ENCODE measurements around the gene PTGR3.
"Not testable (repeated sequence)": the region's sequence is repeated elsewhere in the genome, so short reads cannot be mapped to it uniquely, and the experiment has no call there.

Gene PTGR3

GRCh38 chr18:75204732-75205513 lies 4.0 kb downstream of the PTGR3 start:
- H3K4me1 Mint-ChIP-seq: peaks cover 43% of the 10 kb centered on the region
- no peak for ATAC-seq

DNA sequence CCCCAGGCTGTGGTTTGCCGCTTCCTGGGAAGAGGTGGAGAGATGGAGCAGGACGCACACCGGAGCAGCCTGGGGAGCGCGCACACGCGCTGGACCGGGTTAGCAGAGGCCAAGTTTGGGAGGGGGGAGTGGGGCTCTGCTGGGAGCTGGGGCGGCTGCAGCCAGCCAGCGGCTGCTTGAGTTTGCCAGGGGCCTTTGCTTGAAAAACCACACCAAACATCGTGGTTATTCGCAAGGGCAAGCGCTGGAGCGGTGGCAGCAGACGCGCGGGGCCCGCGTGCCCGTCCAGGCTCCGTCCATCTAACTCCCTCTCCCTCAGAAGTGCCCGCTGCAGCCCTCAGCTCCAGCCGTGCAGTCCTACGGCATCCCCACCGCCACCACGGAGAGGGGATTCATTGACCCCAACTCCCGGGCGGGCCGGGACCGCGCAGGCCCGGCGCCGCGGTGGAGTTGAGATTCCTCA lies 4.6 kb downstream of the PTGR3 start:
- Mint-ChIP-seq H3K9me3 (no peaks in the 10 kb centered on the region), H3K27ac (no peak overlapping the region), H3K4me1 (peaks cover 43% of the 10 kb centered on the region), H3K36me3 (peaks cover 45% of the 10 kb centered on the region), H3K4me3 (peak overlapping the region; percentile 100)
- ATAC-seq (no peak), DNase-seq (ENCODE audit: low spot score in 2 of 2) (no peak)

More at GRCh38 chr18:75204732-75205513, 4.0 kb downstream of the PTGR3 start:
- Mint-ChIP-seq H3K36me3 (peaks cover 50% of the 10 kb centered on the region), H3K4me3 (peak overlapping the region; percentile 100), H3K27ac (no peak overlapping the region), H3K9me3 (no peaks in the 10 kb centered on the region)
- peak in 1 of 2 donors; percentile 25 for DNase-seq (ENCODE audit: low spot score in 2 of 2)

GRCh38 chr18:75203416-75204268 lies 5.3 kb downstream of the PTGR3 start:
- peaks cover 41% of the 10 kb centered on the region for H3K36me3 Mint-ChIP-seq
- no peaks in the 10 kb centered on the region for H3K9me3 Mint-ChIP-seq
- H3K27ac Mint-ChIP-seq: no peak overlapping the region
- peaks cover 43% of the 10 kb centered on the region for H3K4me1 Mint-ChIP-seq
- peak overlapping the region; percentile 100 for H3K4me3 Mint-ChIP-seq
- no peak for ATAC-seq
- DNase-seq (ENCODE audit: low spot score in 2 of 2): no peak

DNA sequence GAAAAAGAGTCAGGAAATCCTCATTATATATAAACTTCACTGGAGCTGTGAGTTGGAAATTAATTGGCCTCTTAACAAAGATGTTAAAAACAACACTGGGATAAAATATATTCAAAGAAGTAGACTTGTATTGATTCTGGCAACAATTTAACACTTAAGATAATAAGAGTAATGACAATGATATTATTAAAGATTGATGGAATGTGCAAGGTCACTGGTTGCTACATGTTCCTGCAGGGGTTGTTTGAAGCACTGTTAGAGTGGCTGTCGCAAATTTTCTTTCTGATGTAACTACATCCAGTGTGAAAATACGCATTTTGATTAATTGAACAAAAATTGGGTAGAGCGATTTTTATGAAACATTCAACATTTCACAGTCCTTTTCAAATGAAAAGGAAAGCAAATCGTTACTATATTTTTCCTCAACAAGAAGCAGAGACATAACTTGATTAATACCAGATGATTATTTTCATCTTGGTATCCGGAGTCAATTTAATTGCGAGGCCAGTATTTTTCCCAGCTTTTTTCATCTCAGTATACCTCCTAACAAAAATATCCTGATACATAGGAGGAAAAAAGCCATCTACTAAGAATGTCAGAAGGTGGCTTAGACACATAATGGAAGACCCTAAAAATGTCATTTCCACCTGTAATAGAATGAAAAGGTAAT lies 6.1 kb downstream of the PTGR3 start:
- H3K4me1 Mint-ChIP-seq: peaks cover 38% of the 10 kb centered on the region
- H3K9me3 Mint-ChIP-seq: no peaks in the 10 kb centered on the region
- peaks cover 34% of the 10 kb centered on the region for H3K36me3 Mint-ChIP-seq
- DNase-seq (ENCODE audit: low spot score in 2 of 2) (no peak), ATAC-seq (no peak)
- no peak overlapping the region for H3K4me3 Mint-ChIP-seq
- no peak overlapping the region for H3K27ac Mint-ChIP-seq

- ATAC-seq: no peak
- no peak for DNase-seq (ENCODE audit: low spot score in 2 of 2)
- H3K4me3 Mint-ChIP-seq: no peak overlapping the region
- peaks cover 29% of the 10 kb centered on the region for H3K36me3 Mint-ChIP-seq
- no peaks in the 10 kb centered on the region for H3K9me3 Mint-ChIP-seq
- H3K4me1 Mint-ChIP-seq: peaks cover 25% of the 10 kb centered on the region
- H3K27ac Mint-ChIP-seq: no peak overlapping the region
Observed at GRCh38 chr18:75201282-75202270, 7.4 kb downstream of the PTGR3 start.

GRCh38 chr18:75200605-75201280 lies 8.2 kb downstream of the PTGR3 start:
- no peak overlapping the region for H3K27ac Mint-ChIP-seq

DNA sequence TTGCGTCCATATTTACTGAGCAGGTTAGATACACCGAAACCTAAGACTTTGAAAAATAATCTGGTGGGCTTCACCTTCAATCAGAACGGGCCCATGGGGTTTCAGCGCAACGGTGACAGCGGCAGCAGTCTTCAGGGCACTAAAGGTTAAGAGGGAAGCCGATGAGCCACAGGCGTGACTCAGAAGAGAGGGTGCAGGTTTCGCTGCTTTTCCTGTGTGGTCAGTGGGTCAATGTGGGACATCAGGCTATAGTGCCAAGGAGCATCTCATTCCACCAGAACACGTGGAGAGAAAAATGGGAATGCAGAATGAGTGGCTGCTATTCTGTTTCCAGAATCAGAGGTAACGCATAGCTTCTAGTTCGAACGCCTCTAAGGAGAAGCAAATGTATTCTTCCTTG lies 8.9 kb downstream of the PTGR3 start:
- DNase-seq (ENCODE audit: low spot score in 2 of 2) (no peak), ATAC-seq (no peak)
- H3K4me1 Mint-ChIP-seq: peaks cover 10% of the 10 kb centered on the region
- no peak overlapping the region for H3K4me3 Mint-ChIP-seq
- H3K36me3 Mint-ChIP-seq: peaks cover 24% of the 10 kb centered on the region
- no peak overlapping the region for H3K27ac Mint-ChIP-seq
- H3K9me3 Mint-ChIP-seq: no peaks in the 10 kb centered on the region

More at GRCh38 chr18:75200605-75201280, 8.2 kb downstream of the PTGR3 start:
- DNase-seq (ENCODE audit: low spot score in 2 of 2) (no peak), ATAC-seq (no peak)
- Mint-ChIP-seq H3K4me3 (no peak overlapping the region), H3K9me3 (no peaks in the 10 kb centered on the region), H3K4me1 (peaks cover 17% of the 10 kb centered on the region), H3K36me3 (peaks cover 29% of the 10 kb centered on the region)

DNA sequence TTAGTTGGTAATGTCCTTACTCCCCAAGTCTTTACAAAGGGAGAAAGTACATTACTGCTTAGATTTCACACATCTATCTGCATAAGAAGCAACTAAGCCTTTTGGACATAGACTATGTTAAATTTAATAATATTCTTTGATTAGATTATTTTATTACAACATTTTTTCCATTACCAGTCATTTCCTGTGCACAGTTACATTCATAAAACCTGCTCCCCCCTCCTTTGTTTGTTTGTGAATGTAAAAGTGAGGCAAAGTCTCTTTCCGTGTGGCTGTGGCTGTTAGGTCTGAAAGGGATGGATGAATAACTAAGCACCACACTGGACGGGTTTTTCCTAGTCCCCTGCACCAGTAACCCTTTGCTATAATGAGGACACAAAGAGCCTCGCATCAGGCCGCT lies 9.6 kb downstream of the PTGR3 start:
- H3K36me3 Mint-ChIP-seq: peaks cover 24% of the 10 kb centered on the region
- H3K9me3 Mint-ChIP-seq: no peaks in the 10 kb centered on the region
- H3K27ac Mint-ChIP-seq: no peak overlapping the region
- no peak for DNase-seq (ENCODE audit: low spot score in 2 of 2)
- H3K4me1 Mint-ChIP-seq: peaks cover 8% of the 10 kb centered on the region
- ATAC-seq: no peak
- H3K4me3 Mint-ChIP-seq: no peak overlapping the region

DNA sequence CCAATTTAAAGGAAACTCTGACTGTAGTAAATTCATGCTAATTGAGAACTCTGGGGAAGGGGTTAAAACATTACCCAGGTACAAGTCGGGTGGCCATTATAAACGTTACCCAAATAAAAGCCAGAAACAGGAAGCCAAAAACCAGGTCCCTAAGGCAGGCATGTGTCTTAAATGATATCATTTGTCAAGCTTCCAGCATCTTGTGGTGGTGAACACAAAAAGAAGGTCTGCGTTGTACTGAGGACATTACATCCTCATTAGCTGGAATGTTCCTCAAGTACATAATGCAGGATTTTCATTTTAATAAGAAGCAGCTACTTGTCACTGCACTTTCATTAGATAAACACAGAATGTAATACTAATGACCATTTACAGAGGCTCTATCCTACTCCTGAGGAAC lies 10.9 kb downstream of the PTGR3 start:
- DNase-seq (ENCODE audit: low spot score in 2 of 2): no peak
- ATAC-seq: no peak
- Mint-ChIP-seq H3K27ac (no peak overlapping the region), H3K4me3 (no peak overlapping the region), H3K4me1 (peaks cover 8% of the 10 kb centered on the region), H3K36me3 (peaks cover 24% of the 10 kb centered on the region), H3K9me3 (no peaks in the 10 kb centered on the region)

GRCh38 chr18:75192899-75193298 lies 16.0 kb downstream of the PTGR3 start:
- H3K36me3 Mint-ChIP-seq: no peaks in the 10 kb centered on the region
- no peak for ATAC-seq
- H3K9me3 Mint-ChIP-seq: peaks cover under 1% of the 10 kb centered on the region
- H3K4me3 Mint-ChIP-seq: no peak overlapping the region
- no peak for DNase-seq (ENCODE audit: low spot score in 2 of 2)
- peaks cover 6% of the 10 kb centered on the region for H3K4me1 Mint-ChIP-seq
- H3K27ac Mint-ChIP-seq: no peak overlapping the region

- no peak overlapping the region for H3K27ac Mint-ChIP-seq
- peaks cover 6% of the 10 kb centered on the region for H3K9me3 Mint-ChIP-seq
- H3K36me3 Mint-ChIP-seq: no peaks in the 10 kb centered on the region
- DNase-seq (ENCODE audit: low spot score in 2 of 2) (no peak), ATAC-seq (no peak)
- H3K4me1 Mint-ChIP-seq: peaks cover 17% of the 10 kb centered on the region
- H3K4me3 Mint-ChIP-seq: no peak overlapping the region
Observed at GRCh38 chr18:75189696-75190095, 19.2 kb downstream of the PTGR3 start.

- not testable (repeated sequence) for H3K27ac Mint-ChIP-seq; H3K4me3 Mint-ChIP-seq; H3K36me3 Mint-ChIP-seq; ATAC-seq; H3K9me3 Mint-ChIP-seq; DNase-seq (ENCODE audit: low spot score in 2 of 2)
- peaks cover 14% of the 10 kb centered on the region for H3K4me1 Mint-ChIP-seq
Observed at GRCh38 chr18:75187702-75188101, 21.2 kb downstream of the PTGR3 start.

- H3K9me3 Mint-ChIP-seq: peaks cover 6% of the 10 kb centered on the region
- H3K4me1 Mint-ChIP-seq: peaks cover 10% of the 10 kb centered on the region
- no peak overlapping the region for H3K4me3 Mint-ChIP-seq
- no peaks in the 10 kb centered on the region for H3K36me3 Mint-ChIP-seq
- H3K27ac Mint-ChIP-seq: no peak overlapping the region
- ATAC-seq: no peak
- no peak for DNase-seq (ENCODE audit: low spot score in 2 of 2)
Observed at GRCh38 chr18:75185460-75185859, 23.5 kb downstream of the PTGR3 start.

DNA sequence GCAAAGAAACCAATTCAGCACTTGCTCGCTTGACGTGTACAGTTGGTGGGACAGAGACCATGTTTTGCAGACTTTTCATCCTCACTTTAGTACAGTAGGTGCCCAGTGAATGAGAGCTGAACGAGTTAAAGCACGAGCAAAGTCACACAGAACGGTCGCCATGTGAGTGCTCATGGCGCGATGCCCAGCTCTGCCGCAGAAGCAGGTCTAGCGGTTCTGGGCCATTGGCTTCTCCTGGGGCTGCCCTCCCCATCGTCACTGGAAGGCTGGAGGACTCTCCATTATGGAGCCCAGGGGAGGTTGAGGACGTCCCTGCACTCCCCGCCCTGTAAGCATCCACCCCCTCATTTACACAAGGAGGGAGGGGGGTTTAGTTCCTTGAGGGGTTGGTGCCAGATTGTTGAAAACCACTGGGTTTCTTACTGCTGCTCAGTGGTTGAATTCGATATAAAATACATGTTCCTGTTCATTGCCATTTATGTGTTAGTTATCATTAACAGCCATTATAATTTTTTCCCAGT lies 24.9 kb downstream of the PTGR3 start:
- H3K4me1 Mint-ChIP-seq: peaks cover 10% of the 10 kb centered on the region
- no peak overlapping the region for H3K27ac Mint-ChIP-seq
- ATAC-seq (no peak), DNase-seq (ENCODE audit: low spot score in 2 of 2) (no peak)
- H3K4me3 Mint-ChIP-seq: no peak overlapping the region
- no peaks in the 10 kb centered on the region for H3K36me3 Mint-ChIP-seq
- H3K9me3 Mint-ChIP-seq: peaks cover 6% of the 10 kb centered on the region
